Fibroblast of mammary gland (primary cell): ENCODE results near the gene TRIM59.

ENCODE experiments used
- DNase-seq: peaks from one replicate; pipeline ENCODE4 v3.0.0-alpha.2; 2010; ENCODE audit warnings: low read depth
- H3K4me3 ChIP-seq: 2 replicates; pipeline ENCODE4 v1.5.1; 2011; ENCODE audit warnings: low read depth, mild to moderate bottlenecking, low read length, moderate library complexity; ENCODE audit not compliant: control insufficient read depth
- TF ChIP-seq, protein P1 (sequence below): conservative IDR thresholded peaks from 2 replicates; pipeline ENCODE4 v1.5.1; 2011; ENCODE audit warnings: low read depth, low read length, inconsistent platforms; ENCODE audit not compliant: control insufficient read depth, insufficient read depth

Gene TRIM59

DNA sequence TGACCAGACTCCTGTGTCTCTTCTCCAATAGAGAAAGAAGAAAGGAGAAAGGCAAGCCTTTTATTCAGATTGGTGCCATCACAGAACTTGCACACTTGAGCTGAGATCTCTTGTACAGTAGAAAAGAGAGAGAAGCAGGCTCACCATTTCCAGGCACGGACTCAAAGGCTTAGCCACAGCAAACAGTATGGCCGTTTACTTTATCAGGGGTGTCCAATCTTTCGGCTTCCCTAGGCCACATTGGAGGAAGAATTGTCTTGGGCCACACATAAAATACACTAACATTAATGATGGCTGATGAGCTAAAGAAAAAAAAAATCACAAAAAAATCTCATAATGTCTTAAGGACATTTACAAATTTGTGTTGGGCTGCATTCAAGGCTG lies 55.6 kb downstream of the TRIM59 start:
- TF ChIP-seq, protein P1, sequence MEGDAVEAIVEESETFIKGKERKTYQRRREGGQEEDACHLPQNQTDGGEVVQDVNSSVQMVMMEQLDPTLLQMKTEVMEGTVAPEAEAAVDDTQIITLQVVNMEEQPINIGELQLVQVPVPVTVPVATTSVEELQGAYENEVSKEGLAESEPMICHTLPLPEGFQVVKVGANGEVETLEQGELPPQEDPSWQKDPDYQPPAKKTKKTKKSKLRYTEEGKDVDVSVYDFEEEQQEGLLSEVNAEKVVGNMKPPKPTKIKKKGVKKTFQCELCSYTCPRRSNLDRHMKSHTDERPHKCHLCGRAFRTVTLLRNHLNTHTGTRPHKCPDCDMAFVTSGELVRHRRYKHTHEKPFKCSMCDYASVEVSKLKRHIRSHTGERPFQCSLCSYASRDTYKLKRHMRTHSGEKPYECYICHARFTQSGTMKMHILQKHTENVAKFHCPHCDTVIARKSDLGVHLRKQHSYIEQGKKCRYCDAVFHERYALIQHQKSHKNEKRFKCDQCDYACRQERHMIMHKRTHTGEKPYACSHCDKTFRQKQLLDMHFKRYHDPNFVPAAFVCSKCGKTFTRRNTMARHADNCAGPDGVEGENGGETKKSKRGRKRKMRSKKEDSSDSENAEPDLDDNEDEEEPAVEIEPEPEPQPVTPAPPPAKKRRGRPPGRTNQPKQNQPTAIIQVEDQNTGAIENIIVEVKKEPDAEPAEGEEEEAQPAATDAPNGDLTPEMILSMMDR, result no peak
- no peak for DNase-seq
- H3K4me3 ChIP-seq, result no peak overlapping the region

DNA sequence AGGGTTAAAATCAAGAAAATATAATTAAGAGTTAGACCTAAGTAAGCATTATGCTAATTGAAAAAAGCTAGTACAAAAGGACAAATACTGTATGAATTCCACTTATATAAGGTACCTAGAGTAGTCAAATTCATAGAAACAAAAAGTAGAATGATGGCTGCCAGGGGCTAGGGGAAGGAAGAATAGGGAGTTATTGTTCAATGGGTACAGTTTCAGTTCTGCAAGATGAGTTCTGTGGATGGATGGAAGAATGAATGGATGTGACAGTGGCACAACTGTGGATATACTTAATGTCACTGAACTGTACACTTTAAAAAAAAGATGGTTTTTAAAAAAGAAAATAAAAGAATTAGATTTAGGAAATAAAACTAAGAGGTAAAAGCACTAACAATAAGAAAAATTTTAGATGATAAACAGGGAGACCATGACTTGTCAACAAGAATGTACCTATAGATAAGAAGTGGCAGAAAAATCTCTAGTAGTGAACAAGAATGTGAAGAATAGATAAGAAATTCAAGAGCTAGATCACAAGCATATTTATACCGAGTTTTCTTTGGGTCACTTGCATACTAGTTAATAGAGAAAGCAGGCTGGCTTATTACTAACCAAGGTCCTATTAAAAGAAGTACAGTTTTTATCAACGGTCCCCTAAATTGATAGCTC lies 56.1 kb downstream of the TRIM59 start:
- TF ChIP-seq, protein P1, result no peak
- DNase-seq, result no peak
- H3K4me3 ChIP-seq, result no peak overlapping the region

DNA sequence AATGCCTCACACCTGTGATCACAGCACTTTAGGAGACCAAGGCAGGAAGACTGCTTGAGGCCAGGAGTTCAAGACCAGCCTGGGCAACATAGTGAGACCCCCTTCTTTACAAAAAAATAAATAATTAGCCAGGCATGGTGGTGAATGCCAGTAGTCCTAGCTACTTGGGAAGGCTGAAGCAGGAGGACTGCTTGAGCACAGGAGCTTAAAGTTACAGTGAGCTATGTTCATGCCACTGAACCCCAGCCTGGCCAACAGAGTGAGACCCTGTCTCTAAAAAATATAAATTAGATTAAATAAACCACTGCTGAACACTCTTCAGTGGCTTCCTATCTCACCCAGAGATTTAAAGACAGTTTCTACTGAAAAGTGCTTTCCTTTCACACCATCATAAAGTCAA lies 56.8 kb downstream of the TRIM59 start:
- DNase-seq, result no peak
- TF ChIP-seq, protein P1, result no peak
- no peak overlapping the region for H3K4me3 ChIP-seq

DNA sequence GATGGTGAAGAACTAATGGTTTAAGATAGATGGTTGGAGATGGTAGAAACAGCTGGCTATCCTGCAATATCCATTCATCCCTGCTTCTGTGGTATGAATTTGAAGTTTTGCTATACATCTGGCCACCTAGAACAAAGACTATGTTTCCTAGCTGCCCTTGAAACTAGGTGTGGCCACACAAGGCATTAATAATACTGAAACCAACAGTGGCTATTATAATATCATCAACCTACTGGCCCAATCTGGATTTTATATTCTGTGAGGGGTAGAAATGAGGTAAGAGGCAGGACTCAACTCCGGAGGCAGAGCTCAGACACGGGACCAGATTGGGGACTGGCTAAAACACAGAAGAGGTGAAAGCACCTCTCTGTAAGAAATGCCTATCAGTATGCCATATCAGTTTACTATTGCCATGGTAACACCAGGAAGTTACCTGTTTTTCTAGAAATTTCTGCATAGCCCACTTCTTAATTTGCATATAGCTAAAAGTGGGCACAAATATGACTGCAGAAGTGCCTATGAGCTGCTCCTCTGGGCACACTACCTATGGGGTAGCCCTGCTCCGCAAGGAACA lies 58.9 kb downstream of the TRIM59 start:
- H3K4me3 ChIP-seq, result no peak overlapping the region
- no peak for DNase-seq
- TF ChIP-seq, protein P1, result no peak
